AG09319 (cell line): ENCODE data around the gene DLG1.

Experiments used
- DNase-seq: peaks from one replicate; pipeline ENCODE4 v3.0.0-alpha.2; 2010; ENCODE audit warnings: low read depth; ENCODE audit errors: extremely low read depth
- CTCF ChIP-seq: IDR thresholded peaks from 2 replicates; pipeline ENCODE4 v1.5.1; 2011; ENCODE audit warnings: low read depth, mild to moderate bottlenecking, inconsistent platforms, low read length, moderate library complexity

Gene DLG1

GRCh38 chr3:197012540-197012883 lies 285.9 kb downstream of the DLG1 start:
- DNase-seq = no peak
- TF ChIP-seq CTCF = no peak

GRCh38 chr3:197011780-197012539 lies 286.5 kb downstream of the DLG1 start:
- TF ChIP-seq CTCF = no peak
- no peak for DNase-seq

- no peak for TF ChIP-seq CTCF
- DNase-seq = no peak
These were observed 287.7 kb downstream of the DLG1 start for GRCh38 chr3:197010556-197011351.

- no peak for DNase-seq
- no peak for TF ChIP-seq CTCF
These were observed 288.8 kb downstream of the DLG1 start for GRCh38 chr3:197009532-197010019.

- TF ChIP-seq CTCF = no peak
These were observed 289.8 kb downstream of the DLG1 start for GRCh38 chr3:197008436-197009209.

GRCh38 chr3:197007953-197008352 lies 290.5 kb downstream of the DLG1 start:
- no peak for TF ChIP-seq CTCF
- DNase-seq = no peak

More at GRCh38 chr3:197008436-197009209, 289.8 kb downstream of the DLG1 start:
- no peak for DNase-seq
